ENCODE measurements around the gene RFX2.

The RFX2 gene

GRCh38 chr19:6105444-6105843 is 4.9 kb downstream of the RFX2 start:
- no peak for DNase-seq (ENCODE audit: extremely low read depth in 1 of 2, low read depth in 1 of 2)

GRCh38 chr19:6103894-6104293 is 6.4 kb downstream of the RFX2 start:
- no peak for DNase-seq (ENCODE audit: extremely low read depth in 1 of 2, low read depth in 1 of 2)

- DNase-seq (ENCODE audit: extremely low read depth in 1 of 2, low read depth in 1 of 2): no peak
Measured at GRCh38 chr19:6103217-6103644, 7.1 kb downstream of the RFX2 start.

GRCh38 chr19:6101991-6102390 is 8.3 kb downstream of the RFX2 start:
- DNase-seq (ENCODE audit: extremely low read depth in 1 of 2, low read depth in 1 of 2): no peak

- DNase-seq (ENCODE audit: extremely low read depth in 1 of 2, low read depth in 1 of 2): no peak
Measured at GRCh38 chr19:6101291-6101825, 8.9 kb downstream of the RFX2 start.

- no peak for DNase-seq (ENCODE audit: extremely low read depth in 1 of 2, low read depth in 1 of 2)
Measured at GRCh38 chr19:6100284-6100915, 9.9 kb downstream of the RFX2 start.

GRCh38 chr19:6099599-6099998 is 10.7 kb downstream of the RFX2 start:
- DNase-seq (ENCODE audit: extremely low read depth in 1 of 2, low read depth in 1 of 2): no peak

GRCh38 chr19:6099033-6099432 is 11.3 kb downstream of the RFX2 start:
- no peak for DNase-seq (ENCODE audit: extremely low read depth in 1 of 2, low read depth in 1 of 2)

- DNase-seq (ENCODE audit: extremely low read depth in 1 of 2, low read depth in 1 of 2): no peak
Measured at GRCh38 chr19:6098574-6098973, 11.7 kb downstream of the RFX2 start.

GRCh38 chr19:6097911-6098310 is 12.4 kb downstream of the RFX2 start:
- DNase-seq (ENCODE audit: extremely low read depth in 1 of 2, low read depth in 1 of 2): no peak

GRCh38 chr19:6095760-6096159 is 14.5 kb downstream of the RFX2 start:
- DNase-seq (ENCODE audit: extremely low read depth in 1 of 2, low read depth in 1 of 2): no peak

GRCh38 chr19:6092329-6093286 is 17.7 kb downstream of the RFX2 start:
- no peak for DNase-seq (ENCODE audit: extremely low read depth in 1 of 2, low read depth in 1 of 2)

- DNase-seq (ENCODE audit: extremely low read depth in 1 of 2, low read depth in 1 of 2): no peak
Measured at GRCh38 chr19:6091771-6092291, 18.5 kb downstream of the RFX2 start.

- DNase-seq (ENCODE audit: extremely low read depth in 1 of 2, low read depth in 1 of 2): no peak
Measured at GRCh38 chr19:6090634-6091033, 19.7 kb downstream of the RFX2 start.

GRCh38 chr19:6088602-6089049 is 21.7 kb downstream of the RFX2 start:
- DNase-seq (ENCODE audit: extremely low read depth in 1 of 2, low read depth in 1 of 2): no peak

GRCh38 chr19:6087074-6087571 is 23.2 kb downstream of the RFX2 start:
- DNase-seq (ENCODE audit: extremely low read depth in 1 of 2, low read depth in 1 of 2): no peak

- DNase-seq (ENCODE audit: extremely low read depth in 1 of 2, low read depth in 1 of 2): no peak
Measured at GRCh38 chr19:6086068-6086788, 24.1 kb downstream of the RFX2 start.

- DNase-seq (ENCODE audit: extremely low read depth in 1 of 2, low read depth in 1 of 2): no peak
Measured at GRCh38 chr19:6084821-6085220, 25.5 kb downstream of the RFX2 start.

- no peak for DNase-seq (ENCODE audit: extremely low read depth in 1 of 2, low read depth in 1 of 2)
Measured at GRCh38 chr19:6079107-6079506, 31.2 kb downstream of the RFX2 start.

- no peak for DNase-seq (ENCODE audit: extremely low read depth in 1 of 2, low read depth in 1 of 2)
Measured at GRCh38 chr19:6078068-6078467, 32.2 kb downstream of the RFX2 start.
